GM18907 (cell line): Measurements from ENCODE around the gene AKNAD1.
"Not testable (repeated sequence)": the region's sequence is repeated elsewhere in the genome, so short reads cannot be mapped to it uniquely, and the experiment has no call there.

Experiments
- ATAC-seq: cut with Tn5 transposase; IDR thresholded peaks from one replicate; pipeline ENCODE4 v1.9.1; 2021; ENCODE audit warnings: mild to moderate bottlenecking, moderate library complexity; ENCODE audit not compliant: unreplicated experiment

Gene AKNAD1, protein sequence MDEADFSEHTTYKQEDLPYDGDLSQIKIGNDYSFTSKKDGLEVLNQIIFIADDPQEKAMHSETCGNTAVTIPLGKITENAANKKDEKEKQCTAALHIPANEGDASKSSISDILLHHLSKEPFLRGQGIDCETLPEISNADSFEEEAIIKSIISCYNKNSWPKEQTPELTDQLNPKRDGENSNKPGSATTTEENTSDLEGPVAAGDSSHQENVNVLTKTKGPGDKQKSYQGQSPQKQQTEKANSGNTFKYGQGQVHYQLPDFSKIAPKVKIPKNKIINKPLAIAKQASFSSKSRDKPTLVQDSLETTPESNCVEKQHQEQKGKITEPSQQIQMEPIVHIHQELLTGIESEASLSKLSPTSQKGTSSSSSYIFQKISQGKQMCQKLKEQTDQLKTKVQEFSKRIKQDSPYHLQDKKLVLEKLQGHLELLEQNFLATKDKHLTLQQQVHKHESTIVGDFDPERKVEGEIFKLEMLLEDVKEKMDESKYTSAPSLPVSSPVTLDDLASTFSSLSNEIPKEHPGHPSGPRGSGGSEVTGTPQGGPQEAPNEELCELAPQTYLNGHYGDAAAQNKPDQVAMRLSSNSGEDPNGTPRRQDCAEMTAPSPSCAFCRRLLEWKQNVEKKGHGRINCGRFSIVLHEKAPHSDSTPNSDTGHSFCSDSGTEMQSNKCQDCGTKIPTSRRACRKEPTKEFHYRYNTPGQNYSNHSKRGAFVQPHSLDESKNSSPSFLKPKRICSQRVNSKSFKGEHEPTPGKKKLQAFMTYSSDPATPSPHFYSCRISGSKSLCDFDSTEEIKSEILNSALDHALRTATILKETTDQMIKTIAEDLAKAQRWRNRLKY

DNA sequence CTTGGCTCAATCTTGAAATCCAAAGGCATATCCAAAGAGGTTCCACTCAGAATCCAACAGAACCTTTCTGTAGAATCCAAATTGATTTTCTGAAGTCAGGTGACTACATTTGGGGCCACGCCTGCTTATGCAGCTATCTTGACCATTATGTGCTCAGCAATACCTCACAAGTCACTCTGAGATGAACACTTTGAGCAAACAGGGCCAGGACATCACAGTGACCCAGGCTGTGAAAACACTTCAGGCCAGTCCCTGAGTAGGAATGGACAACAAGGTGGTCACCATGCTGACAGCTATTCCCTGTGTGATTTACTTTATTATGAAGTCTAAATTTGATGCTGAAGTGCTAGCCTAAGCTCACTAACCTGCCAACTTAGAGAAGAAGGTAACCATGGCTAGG, at the start of gene AKNAD1:
Gene AKNAD1 (minus strand): TSS at position 101 of the 400 bp plus-strand sequence. CDS start 4,430 bp downstream, outside the sequence.
- ATAC-seq = no peak

DNA sequence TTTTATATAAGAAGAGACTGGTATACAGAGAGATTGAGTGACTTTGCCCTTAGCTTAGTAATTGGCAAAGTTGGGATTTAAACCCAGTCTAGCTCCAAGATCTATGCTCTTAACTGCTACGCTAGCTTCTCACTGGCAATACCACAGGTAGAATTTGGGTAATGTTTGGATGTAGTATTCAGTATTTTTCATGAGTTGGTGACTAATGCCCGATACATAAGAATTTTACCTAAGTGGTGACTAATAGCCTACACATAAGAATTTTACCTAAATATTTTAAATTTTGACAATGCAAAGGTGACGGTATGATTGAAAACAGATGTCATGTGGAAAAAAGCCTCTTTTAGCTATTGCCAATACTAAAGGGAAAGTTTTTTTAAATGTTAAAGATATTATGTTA, 44.2 kb upstream of the AKNAD1 start:
- no peak for ATAC-seq

DNA sequence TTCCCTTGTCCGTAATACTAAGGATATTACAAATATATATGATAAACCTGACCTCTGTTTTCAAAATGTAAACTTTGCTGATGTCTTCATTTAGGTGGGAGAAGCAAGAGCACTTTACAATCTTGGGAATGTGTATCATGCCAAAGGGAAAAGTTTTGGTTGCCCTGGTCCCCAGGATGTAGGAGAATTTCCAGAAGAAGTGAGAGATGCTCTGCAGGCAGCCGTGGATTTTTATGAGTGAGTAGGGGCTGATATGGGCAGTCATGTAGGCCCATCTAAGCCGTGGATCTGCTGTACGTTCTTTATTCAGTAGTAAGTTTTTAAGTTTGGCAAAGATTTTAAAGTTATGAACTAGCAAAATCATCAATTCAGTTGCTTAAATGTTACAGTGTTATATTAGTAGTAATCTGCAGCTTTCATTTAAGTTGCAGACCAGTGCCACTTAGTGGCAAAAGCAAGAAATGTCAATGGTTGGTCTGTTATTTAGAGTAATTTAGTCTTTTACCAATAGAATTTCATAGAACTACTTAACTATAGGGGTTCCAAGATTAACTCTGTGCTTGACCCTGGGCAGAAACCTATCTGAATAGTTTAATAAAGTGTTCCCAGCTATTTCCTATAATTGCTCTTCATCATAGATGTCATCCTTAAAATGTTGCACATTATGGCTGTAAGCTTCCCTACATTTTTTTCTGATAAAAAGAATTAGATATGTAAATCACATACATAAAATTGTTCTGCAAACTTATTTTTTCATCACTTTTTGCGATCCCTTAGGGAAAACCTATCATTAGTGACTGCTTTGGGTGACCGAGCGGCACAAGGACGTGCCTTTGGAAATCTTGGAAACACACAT, 41.2 kb upstream of the AKNAD1 start:
- peak; percentile 61 for ATAC-seq

DNA sequence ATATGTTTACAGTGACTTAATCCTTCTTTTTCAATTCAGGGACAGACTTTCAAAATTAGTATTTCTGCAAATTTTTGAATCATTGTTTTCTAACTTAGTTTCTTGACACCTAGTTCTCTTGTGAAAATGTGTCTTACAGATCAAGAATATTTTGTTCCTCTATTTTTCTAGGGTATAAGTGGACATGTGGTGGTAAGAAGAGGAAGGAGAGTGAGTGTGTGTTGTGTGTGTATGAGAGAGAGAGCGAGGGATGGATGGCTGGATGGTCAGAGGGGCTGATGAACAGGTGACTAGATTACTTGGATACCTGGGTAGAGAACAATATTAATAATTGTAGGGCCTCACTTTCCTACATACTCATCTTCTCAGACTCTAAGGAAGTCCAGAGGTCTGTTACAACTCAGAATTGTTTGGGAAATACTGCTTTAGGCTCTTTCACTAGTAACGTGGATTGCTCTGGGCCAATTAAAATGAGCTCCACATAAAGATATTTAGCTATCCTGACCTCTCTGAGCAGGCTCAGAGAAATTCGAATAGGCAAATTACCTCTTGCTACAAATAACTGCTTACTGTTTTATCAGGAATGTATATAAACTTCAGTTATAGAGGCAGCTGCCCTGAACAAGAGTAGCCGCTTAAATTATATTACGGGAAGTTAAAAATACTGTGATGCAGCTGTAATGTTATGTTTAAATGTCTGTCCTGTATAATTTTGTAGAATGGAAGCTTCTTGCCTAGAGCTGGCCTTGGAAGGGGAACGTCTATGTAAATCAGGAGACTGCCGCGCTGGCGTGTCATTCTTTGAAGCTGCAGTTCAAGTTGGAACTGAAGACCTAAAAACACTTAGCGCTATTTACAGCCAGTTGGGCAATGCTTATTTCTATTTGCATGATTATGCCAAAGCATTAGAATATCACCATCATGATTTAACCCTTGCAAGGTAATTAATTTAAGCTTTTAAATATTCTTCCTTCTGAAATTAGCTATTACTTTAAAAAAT, 39.6 kb upstream of the AKNAD1 start:
- ATAC-seq = no peak

DNA sequence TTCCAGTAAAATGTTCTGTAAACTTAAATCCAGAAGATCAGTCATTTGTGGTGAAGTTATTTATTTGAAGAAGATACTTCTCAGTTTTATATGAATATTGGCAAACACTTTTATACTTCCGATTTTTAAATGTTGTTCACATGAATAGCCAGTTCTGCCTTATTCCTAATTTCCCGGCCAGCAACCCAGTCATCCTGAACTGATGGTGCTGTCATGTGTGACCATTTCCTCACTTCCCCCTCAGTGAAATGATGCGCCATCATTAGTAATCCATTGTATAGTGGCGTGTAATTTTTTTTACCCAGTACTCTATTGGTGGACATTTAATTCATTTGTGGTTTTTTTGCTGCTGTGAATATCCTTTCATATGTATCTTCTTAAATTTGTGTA, 36.2 kb upstream of the AKNAD1 start:
- no peak for ATAC-seq

DNA sequence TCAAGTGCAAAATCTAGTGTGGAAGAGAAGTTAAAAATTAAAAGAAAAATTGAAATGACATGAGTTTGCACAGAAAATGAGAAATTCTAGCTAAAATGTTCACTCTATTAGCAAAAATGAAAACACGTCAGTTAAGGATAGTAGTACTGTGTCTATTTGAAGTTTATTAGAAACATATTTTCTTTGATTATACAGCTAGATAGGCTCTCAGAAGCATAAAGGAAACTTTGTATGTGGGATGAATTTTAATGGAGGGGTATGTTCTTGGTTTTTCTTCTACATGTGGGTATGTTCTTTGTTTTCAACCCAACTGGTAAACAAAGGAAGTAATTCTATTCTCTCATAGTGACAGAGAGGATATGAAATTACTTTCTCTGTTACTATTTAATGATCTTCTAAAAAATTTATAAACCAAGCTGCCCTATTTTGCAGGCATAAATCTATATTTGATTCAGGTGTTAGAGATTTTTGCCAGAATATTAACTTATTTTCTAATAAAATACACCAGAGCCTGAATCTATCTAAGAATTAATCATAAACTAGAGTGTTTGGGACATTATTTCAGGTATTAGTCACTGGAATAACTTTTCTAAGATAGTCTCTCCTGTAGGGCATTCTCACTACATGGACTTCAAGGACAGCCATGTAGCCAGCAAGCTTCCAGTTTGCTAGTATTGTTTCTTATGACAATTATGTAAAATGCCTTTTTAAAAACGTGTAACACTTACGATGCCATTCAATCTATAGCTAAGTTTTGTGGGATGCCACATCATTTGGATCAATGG, 35.7 kb upstream of the AKNAD1 start:
- no peak for ATAC-seq

DNA sequence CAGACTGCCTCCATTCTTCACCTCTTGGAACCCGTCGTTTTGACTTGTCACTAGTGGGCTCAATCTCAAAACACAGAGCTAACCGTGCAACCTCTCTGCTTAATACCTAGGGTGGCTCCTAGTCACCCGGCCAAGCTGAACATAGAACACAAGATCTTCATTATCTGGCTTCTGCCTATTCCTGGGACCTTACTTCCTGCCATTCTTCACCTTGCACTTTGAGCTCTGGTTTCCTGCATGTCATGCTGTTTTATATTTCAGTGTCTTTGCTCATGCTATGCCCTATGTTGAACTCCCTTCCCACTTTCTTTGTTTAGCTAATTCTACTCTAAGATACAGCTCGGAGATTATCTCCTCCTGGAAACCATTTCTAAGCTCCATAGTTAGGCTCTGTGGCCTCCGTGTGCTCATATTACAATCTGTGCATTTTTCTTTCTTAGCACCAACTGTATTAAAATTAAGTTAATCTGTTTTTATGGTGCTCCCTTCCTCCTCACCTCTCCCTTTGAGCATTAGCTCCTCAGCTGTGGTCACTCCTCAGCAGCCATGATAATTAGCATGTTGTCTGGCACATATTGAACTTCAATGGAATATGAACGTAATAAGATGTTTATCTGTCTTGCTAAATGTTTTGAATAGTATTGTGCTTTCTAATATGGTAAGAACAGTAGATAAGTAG, 33.0 kb upstream of the AKNAD1 start:
- no peak for ATAC-seq

DNA sequence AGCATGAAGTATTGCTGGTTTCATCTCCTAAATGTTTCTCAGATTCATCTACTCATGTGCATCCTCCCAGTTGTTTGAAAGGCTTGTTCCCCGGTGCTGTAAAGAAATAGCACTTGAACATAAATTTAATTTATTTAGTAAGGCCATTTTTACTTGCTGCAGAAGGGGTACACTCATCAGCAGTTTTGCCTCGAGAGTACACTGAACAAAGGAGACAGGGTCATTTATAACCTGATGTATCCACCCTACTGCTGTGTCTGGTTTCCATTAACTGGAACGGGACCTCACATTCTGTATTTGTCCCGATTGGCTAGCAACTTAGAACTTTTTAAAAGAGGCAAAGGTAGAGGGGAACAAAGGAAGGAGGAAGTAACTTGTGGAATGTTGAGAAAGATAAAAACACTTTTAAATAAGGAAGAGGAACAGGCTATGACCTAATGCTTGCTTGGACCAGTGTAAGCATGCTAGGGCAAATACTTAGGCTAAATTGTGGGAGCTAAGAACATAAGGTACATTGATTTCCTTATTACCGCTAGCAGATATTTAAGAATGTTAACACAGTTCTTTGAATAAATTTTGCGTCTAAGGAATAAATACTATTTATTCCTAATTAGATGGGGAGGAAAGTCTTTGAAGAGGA, 32.2 kb upstream of the AKNAD1 start:
- not testable (repeated sequence) for ATAC-seq

DNA sequence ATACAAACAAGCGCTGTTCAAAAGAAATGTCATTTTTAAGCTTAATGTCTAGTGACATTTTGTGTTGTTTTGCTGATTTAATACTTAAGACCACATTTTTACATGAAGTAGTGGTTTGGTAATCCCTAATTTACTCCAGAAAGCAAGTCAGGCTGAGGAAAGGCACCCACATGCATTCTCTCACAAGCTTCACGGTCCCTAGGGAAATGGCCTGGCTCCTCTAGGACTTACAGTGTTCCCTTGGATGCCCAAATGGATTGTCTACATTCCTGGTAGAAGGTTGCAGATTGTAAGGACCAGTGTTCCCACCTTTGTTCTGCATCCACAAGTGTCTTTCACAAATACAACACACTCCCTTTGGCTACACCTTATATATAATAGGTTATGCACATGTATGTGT, 29.4 kb upstream of the AKNAD1 start:
- no peak for ATAC-seq

DNA sequence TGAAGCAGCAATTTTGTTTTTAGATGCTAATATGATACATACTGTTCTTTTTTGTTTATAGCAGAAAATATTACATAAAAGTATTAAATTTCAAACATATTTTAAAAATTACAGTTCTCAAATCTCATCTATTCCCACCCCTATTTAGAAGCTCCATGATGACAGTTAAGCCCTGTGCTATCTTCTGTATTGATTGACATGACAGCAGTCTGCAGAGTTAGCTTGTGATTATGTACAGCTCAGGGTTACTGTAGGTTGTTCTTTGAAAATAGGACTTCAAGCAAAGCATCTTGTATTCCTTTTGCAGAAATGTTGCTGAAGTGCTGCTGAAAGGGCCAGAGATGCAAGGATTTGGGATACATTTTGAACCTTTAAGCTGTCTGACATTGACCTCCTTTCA, 28.1 kb upstream of the AKNAD1 start:
- no peak for ATAC-seq

DNA sequence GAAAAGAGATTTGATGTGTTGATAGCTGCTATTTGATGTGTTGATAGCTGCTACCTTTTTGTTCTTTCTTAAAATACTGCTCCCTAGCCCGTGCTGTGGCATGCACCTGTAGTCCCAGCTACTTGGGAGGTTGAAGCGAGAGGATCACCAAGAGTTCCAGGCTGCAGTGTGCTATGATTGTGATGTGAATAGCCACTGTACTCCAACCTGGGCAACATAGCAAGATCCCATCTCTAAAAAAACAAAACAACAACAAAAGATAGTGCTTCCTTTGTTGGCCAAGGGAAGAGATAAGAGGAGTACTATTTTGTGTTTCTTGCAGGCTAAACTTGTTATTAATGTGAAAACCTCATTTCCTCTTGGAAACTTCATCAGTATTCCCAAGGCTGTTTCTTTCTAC, 25.9 kb upstream of the AKNAD1 start:
- no peak for ATAC-seq

DNA sequence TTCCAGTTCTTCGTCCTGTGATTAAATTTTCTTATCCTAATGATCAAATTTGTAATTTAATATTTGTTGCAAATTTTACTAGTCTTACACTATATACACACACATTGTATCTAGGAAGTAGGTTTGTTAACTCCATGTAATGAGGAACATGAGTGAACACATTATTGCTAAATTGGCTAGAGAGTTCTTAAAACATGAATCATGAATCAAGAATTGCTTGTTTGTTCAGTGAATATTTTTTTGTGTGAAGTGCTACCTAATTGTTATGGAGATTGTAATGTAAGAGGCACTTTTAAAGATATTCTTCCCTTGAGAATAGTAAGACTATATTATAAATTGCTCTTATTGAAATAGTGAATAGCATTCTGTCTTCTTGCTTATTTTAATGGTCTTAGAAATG, 24.5 kb upstream of the AKNAD1 start:
- no peak for ATAC-seq

DNA sequence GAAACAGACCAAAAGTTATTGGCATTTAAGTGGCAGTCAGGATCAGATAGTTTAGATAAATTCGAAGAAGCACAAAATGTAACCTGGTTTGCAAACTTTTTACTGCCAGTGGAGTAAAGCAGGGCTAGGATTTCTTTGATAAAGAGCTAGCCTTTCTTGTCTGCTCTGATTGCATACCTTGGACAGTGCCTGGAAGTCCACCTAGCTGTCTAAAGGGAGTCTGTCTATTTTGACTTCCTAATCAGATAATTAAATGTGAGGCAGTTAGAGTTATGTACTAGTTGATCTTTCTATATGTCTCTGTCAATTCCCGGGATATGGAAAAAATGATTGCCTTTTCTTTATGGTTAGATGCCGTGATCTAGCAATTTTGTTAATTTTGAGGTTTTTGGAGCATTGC, 24.0 kb upstream of the AKNAD1 start:
- ATAC-seq = no peak

DNA sequence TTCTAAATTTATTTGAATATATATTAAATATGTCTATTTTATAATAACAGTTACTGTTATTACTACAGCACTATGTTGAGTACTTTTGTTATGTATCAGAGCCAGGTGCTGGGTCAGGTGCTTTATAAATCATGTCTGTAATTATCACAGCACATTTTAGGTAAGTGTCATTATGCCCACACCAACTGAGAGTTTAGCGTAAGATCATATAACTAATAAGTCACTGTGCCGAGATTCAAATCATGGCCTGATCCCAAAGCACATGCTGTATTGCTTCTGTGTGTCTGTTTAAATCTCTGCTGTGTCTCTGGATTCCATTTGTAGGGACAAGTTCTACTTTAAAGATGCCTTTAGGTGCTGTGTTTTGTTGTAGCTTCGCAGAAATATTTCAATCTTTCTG, 21.8 kb upstream of the AKNAD1 start:
- ATAC-seq = no peak

DNA sequence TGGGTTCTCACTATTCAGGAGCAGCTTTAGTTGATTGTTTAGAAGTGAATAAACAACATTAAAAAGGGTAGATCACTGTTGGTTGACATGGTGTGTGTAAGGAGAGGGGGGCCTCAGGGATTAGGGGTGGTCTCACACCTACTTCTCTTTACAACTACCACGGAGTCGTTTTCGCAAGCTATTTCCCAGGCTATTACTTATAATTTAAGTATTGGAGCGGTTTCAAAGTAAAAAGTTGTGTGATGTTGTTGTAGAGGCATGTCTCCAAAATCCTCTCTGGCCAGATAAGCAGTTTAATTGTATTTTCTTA, 21.2 kb upstream of the AKNAD1 start:
- no peak for ATAC-seq

DNA sequence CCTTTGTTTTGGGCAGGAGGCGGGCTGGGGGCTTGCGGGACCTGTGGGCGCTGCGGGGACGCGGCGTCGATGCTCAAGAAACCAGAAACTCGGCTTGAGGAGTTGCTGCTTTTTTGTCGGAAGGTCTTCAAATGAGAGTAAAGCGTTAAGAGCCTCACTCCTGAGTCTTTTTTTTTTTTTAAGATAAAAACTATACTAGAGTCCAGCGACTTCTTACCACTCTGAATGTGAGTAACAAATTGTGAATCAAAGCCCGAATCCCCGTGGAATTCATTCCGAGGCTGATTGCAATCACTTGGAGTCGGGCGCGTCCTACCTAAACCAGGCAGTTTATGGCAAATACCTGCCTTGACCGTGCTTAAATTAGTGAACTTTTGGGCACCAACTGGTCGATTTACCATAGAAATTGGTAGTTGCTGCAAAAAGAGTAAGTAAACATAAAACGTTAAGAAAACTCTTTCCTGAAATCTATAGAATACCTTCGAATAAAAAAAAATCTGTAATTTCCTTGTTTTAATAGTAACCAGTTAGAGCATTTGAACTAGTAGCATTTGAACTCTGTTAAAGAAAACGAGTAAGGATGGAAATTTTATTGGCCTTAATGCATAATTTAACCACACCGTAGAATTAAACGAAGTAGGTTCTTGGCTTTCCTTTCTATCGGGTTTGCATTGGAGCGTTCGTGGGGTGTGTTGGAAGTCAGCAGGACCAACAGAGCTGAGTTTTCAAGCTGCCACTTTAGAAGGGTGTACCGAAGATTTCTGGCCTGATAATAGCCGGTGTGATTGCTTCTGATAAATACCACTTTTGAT, 20.7 kb upstream of the AKNAD1 start:
- ATAC-seq = no peak

DNA sequence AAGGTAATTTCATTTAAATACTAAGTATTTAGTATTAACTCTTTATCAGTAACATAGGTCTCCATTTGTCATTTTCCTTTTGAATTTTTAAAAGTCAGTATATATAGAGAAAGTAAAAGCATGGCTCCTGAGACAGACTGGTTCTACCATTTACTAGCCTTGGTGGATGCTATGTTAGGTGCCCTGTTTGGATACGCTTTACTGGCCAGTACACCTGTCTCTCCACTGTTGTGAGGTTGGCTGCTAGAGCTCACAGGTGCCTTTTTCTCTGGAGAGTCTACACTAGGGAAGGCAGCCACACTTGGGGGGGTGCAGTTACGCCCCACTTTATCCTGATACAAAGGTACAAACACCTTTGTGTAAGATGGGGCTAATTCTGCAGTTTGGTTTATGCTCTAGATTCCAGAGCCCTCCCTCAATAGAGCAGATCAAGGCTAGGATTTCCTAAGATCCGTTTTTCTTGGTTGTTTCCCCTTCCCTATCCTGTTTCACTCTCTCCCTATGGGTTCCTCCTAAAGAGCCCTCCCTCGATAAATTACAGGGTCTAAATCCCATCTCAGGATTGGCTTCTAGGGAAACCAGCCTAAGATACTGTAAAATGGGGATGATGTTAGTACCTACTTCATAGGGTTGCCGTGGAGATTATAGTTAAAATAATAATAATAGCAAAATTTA, 14.3 kb upstream of the AKNAD1 start:
- no peak for ATAC-seq
